Endodermal cell (in vitro differentiated cells): ENCODE results near the gene DGCR8. TPM values are rescaled to one million over a fixed set of nuclear protein-coding genes. Genes with fewer than 3 reads are reported as not detected.
"Not testable (repeated sequence)": the region's sequence is repeated elsewhere in the genome, so short reads cannot be mapped to it uniquely, and the experiment has no call there.

Experiments
- DNase-seq: peaks from one replicate; pipeline ENCODE4 v3.0.0-alpha.2; 2017
- H3K27ac ChIP-seq: 2 replicates; pipeline ENCODE4 v1.5.1; 2013; ENCODE audit warnings: mild to moderate bottlenecking, low read depth, low read length, moderate library complexity
- H3K27me3 ChIP-seq: 2 replicates; pipeline ENCODE4 v1.6.1; 2013; ENCODE audit warnings: mild to moderate bottlenecking, low read length, moderate library complexity; ENCODE audit not compliant: insufficient read depth, control insufficient read depth, poor library complexity, severe bottlenecking
- H3K36me3 ChIP-seq: 2 replicates; pipeline ENCODE4 v1.7.0; 2013; ENCODE audit warnings: mild to moderate bottlenecking, low read length, moderate library complexity; ENCODE audit not compliant: control insufficient read depth, insufficient read depth
- H3K4me1 ChIP-seq: one replicate; pipeline ENCODE4 v1.7.0; 2013; ENCODE audit warnings: low read length; ENCODE audit not compliant: control insufficient read depth, insufficient read depth
- H3K4me3 ChIP-seq: 2 replicates; pipeline ENCODE4 v1.5.1; 2013; ENCODE audit warnings: mild to moderate bottlenecking, low read length, moderate library complexity
- H3K9ac ChIP-seq: 2 replicates; pipeline ENCODE4 v1.6.1; 2013; ENCODE audit warnings: mild to moderate bottlenecking, low read length, moderate library complexity; ENCODE audit not compliant: poor library complexity, severe bottlenecking; ENCODE audit errors: extremely low read depth
- H3K9me3 ChIP-seq: 2 replicates; pipeline ENCODE4 v1.6.1; 2013; ENCODE audit warnings: mild to moderate bottlenecking, low read length, moderate library complexity; ENCODE audit not compliant: control insufficient read depth
- H3K27ac Mint-ChIP-seq: 2 replicates; pipeline ENCODE4 v1.8.0; 2020; ENCODE audit warnings: mixed read lengths
- H3K27me3 Mint-ChIP-seq: 2 replicates; pipeline ENCODE4 v1.8.0; 2021; ENCODE audit warnings: mild to moderate bottlenecking, mixed read lengths; ENCODE audit not compliant: insufficient read depth
- H3K36me3 Mint-ChIP-seq: 2 replicates; pipeline ENCODE4 v1.8.0; 2020; ENCODE audit warnings: low read depth, mixed read lengths
- H3K4me1 Mint-ChIP-seq: 2 replicates; pipeline ENCODE4 v1.8.0; 2020; ENCODE audit warnings: mixed read lengths
- H3K4me3 Mint-ChIP-seq: 2 replicates; pipeline ENCODE4 v1.8.0; 2020; ENCODE audit warnings: mild to moderate bottlenecking, moderate library complexity, mixed read lengths
- H3K9me3 Mint-ChIP-seq: 2 replicates; pipeline ENCODE4 v1.8.0; 2020; ENCODE audit warnings: mild to moderate bottlenecking, mixed read lengths
- WGBS, 2 experiments: methylation state at CpG; one replicate each; pipeline versions ENCODE4 v1.1.5 to v1.1.7; 2013; ENCODE audit warnings: missing lambda C conversion rate in 2 of 2, mixed read lengths in 1 of 2; ENCODE audit not compliant: insufficient coverage in 1 of 2, insufficient read length in 1 of 2; 5-methylcytosine and 5-hydroxymethylcytosine counted together
- total RNA-seq, 2 donors: library from RNA; stranded (reverse); fragmentation: NEBNext Ultra II Directional in 1 of 2; extraction: Animal tissue kit (Norgen Biotek cat#: 25700) in 1 of 2; gene quantifications; 2 replicates in 1 of 2; 3 replicates in 1 of 2; pipeline ENCODE4 v1.2.1, GENCODE V29; 2021
- TF ChIP-seq, protein P1 (sequence below): fragments of 200-600 bp; sonication (generic); conservative IDR thresholded peaks from 2 replicates; pipeline ENCODE4 v1.5.0; 2021; ENCODE audit warnings: antibody characterized with exemption, mild to moderate bottlenecking

Gene DGCR8
- total RNA-seq, 2 donors from 2014 or later = 61.3 to 76.1 TPM

DNA sequence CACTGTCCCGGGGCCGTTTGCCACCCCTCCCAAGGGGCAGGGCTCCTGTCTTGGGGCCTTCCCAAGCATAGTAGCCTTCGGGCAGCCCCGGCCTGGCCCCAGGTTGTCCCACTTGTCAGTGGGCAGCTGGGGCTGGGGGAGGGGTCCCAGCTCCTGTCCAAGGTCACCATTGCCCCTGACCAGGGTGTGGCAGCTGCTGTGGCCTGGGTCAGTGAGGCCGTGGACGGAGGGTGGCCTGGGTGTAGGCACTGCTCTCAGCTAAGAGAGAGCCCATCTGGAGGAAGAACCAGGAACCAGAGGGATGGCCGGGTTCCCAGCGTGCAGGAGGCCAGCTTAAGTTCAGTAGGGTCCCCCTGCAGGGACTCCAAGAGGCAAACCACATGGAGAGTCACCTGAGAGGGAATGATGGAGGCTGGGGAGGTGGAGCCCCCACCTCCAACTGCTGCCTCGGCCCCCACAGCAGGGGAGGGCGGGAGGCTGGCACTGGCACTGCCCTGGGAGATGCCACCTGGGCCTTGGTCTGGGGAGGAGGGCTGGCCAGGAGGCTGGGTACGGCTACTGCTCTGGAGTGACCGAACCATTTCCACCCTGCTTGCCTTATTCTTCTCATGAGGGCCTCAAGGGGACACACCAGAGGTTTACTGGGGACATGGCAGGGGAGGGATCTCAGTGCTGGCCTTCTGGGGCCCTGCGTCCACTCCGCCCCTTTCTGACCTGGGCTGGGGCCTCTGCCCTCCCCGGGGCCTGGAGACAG lies 77.6 kb downstream of the DGCR8 start:
- peaks cover 2% of the 10 kb centered on the region for H3K4me1 Mint-ChIP-seq
- Histone ChIP-seq H3K4me3 (no peak overlapping the region), H3K27ac (no peak overlapping the region), H3K27me3 (no peaks in the 10 kb centered on the region), H3K9me3 (no peaks in the 10 kb centered on the region), H3K4me1 (no peaks in the 10 kb centered on the region), H3K36me3 (no peaks in the 10 kb centered on the region), H3K9ac (no peak overlapping the region)
- 86 to 94% methylated on average over 8 to 15 of the region's 15 CpGs for WGBS, 2 experiments
- H3K9me3 Mint-ChIP-seq = no peaks in the 10 kb centered on the region
- H3K27me3 Mint-ChIP-seq = no peaks in the 10 kb centered on the region
- no peak overlapping the region for H3K27ac Mint-ChIP-seq
- TF ChIP-seq, protein P1, sequence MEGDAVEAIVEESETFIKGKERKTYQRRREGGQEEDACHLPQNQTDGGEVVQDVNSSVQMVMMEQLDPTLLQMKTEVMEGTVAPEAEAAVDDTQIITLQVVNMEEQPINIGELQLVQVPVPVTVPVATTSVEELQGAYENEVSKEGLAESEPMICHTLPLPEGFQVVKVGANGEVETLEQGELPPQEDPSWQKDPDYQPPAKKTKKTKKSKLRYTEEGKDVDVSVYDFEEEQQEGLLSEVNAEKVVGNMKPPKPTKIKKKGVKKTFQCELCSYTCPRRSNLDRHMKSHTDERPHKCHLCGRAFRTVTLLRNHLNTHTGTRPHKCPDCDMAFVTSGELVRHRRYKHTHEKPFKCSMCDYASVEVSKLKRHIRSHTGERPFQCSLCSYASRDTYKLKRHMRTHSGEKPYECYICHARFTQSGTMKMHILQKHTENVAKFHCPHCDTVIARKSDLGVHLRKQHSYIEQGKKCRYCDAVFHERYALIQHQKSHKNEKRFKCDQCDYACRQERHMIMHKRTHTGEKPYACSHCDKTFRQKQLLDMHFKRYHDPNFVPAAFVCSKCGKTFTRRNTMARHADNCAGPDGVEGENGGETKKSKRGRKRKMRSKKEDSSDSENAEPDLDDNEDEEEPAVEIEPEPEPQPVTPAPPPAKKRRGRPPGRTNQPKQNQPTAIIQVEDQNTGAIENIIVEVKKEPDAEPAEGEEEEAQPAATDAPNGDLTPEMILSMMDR = no peak
- no peak overlapping the region for H3K4me3 Mint-ChIP-seq
- no peak for DNase-seq
- no peaks in the 10 kb centered on the region for H3K36me3 Mint-ChIP-seq

DNA sequence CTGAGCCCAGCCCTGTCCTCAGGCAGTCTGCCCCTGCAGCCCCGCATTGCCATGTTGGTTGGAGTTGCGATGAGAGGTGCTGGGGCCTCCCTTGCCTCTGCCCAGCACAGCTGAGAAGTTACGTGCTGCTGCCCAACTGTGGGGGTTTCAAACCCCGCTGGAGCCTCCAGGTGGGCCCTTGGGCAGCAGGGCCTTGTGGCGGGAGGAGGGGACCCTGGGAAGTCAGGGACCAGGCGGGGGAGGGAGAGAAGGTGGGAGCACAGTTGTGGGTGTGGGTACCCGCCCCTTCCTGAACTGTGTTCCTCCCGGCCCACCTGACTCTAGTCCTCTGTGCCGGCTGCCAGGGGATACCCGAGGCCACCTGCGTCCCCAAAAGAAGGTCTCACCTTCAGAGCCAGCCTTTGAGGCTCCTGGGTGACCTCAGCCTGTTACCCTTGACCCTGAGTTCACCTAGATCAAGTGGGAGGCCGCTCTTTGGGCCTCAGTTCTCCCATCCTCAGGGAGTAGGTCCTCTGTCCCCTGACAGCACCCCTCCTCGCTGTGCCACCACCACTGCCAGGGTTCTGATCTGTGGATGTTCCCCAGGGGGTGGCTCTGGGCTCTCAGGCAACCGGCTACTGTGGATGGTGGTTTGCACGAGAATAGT lies 78.5 kb downstream of the DGCR8 start:
- no peaks in the 10 kb centered on the region for H3K36me3 Mint-ChIP-seq

DNA sequence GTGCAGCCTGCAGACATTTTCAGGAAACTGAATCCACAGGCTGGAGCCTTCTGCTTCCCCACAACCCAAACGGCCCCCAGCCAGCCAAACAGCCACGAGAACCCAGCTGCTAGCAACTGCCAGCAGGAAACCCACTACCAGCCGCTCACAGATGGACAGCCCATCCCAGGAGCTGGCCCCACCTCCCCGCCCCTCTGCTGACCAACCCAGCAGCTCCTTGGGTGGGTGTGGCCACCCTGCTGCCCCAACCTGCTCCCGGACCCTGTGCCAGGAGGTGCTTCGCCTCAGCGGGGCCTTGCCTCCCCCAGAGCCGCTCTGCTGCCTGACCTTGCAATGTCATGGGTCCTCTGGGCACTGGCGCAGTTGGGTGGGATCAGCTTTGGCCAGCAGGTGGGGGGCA lies 79.0 kb downstream of the DGCR8 start:
- H3K9ac ChIP-seq = no peak overlapping the region
- peak overlapping the region; percentile 36 for H3K27ac ChIP-seq
- H3K36me3 Mint-ChIP-seq = no peaks in the 10 kb centered on the region
- DNase-seq = peak; percentile 87
- H3K9me3 Mint-ChIP-seq = no peaks in the 10 kb centered on the region
- peaks cover 2% of the 10 kb centered on the region for H3K4me1 Mint-ChIP-seq
- H3K27ac Mint-ChIP-seq = peak overlapping the region; percentile 52
- no peaks in the 10 kb centered on the region for H3K27me3 ChIP-seq
- TF ChIP-seq, protein P1 = no peak
- H3K4me3 ChIP-seq = no peak overlapping the region
- H3K27me3 Mint-ChIP-seq = no peaks in the 10 kb centered on the region
- no peaks in the 10 kb centered on the region for H3K9me3 ChIP-seq
- H3K4me1 ChIP-seq = no peaks in the 10 kb centered on the region
- H3K36me3 ChIP-seq = no peaks in the 10 kb centered on the region
- WGBS, 2 experiments = 34 to 52% methylated on average over 3 to 9 of the region's 9 CpGs
- H3K4me3 Mint-ChIP-seq = no peak overlapping the region

More for the DNA sequence above, 78.5 kb downstream of the DGCR8 start:
- Histone ChIP-seq H3K4me3 (no peak overlapping the region), H3K27me3 (no peaks in the 10 kb centered on the region), H3K4me1 (no peaks in the 10 kb centered on the region), H3K27ac (no peak overlapping the region), H3K9me3 (no peaks in the 10 kb centered on the region), H3K36me3 (no peaks in the 10 kb centered on the region), H3K9ac (no peak overlapping the region)
- no peak for DNase-seq
- TF ChIP-seq, protein P1 = no peak
- Mint-ChIP-seq H3K4me3 (no peak overlapping the region), H3K4me1 (peaks cover 2% of the 10 kb centered on the region), H3K27me3 (no peaks in the 10 kb centered on the region), H3K27ac (peak overlapping the region; percentile 52), H3K9me3 (no peaks in the 10 kb centered on the region)
- WGBS, 2 experiments = 83 to 87% methylated on average over 8 to 14 of the region's 15 CpGs

DNA sequence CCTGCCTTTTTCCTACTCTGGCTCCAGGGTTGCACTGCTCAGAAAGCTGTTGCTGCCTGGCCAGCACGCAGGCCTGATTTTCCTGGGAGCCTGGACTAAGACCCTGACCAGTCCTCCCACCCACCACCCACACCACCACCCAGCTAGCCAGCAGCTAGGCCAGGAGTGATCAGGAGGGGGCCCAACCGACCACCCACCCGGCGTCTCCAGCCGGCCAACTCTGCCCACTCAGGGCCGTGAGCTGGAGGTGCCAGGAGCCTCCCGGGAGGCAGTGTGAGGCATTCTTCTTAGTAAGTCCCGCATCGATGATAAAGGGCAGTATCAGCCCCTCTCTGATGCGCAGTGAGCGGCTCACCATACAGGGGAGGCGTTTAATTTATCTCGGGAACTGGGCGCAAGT lies 79.5 kb downstream of the DGCR8 start:
- H3K4me1 ChIP-seq, H3K27me3 Mint-ChIP-seq, H3K9ac ChIP-seq, DNase-seq, H3K27ac Mint-ChIP-seq, H3K4me3 ChIP-seq, H3K36me3 Mint-ChIP-seq, H3K4me1 Mint-ChIP-seq, H3K9me3 Mint-ChIP-seq, H3K4me3 Mint-ChIP-seq, H3K9me3 ChIP-seq, H3K36me3 ChIP-seq, H3K27me3 ChIP-seq: not testable (repeated sequence)
- H3K27ac ChIP-seq = peak overlapping the region; percentile 36
- WGBS, 2 experiments = 92 to 94% methylated on average over 3 to 9 of the region's 14 CpGs
